Hepatocyte (in vitro differentiated cells): ENCODE measurements around the gene TPPP3.

Source experiments
- CTCF ChIP-seq: fragments of 200-600 bp; sonication (generic); IDR thresholded peaks from 2 replicates; pipeline ENCODE4 v1.5.1; 2016; ENCODE audit warnings: antibody characterized with exemption, mild to moderate bottlenecking; ENCODE audit not compliant: poor library complexity
- EZH2 ChIP-seq: fragments of 200-600 bp; sonication (generic); IDR thresholded peaks from 2 replicates; pipeline ENCODE4 v1.6.1; 2016; ENCODE audit warnings: antibody characterized with exemption, mild to moderate bottlenecking, borderline replicate concordance

- TF ChIP-seq CTCF (no peak), EZH2 (no peak)
Measured at GRCh38 chr16:67409631-67410030, 16.3 kb upstream of the TPPP3 start.
